ENCODE data around the gene LETMD1.

LETMD1 gene

DNA sequence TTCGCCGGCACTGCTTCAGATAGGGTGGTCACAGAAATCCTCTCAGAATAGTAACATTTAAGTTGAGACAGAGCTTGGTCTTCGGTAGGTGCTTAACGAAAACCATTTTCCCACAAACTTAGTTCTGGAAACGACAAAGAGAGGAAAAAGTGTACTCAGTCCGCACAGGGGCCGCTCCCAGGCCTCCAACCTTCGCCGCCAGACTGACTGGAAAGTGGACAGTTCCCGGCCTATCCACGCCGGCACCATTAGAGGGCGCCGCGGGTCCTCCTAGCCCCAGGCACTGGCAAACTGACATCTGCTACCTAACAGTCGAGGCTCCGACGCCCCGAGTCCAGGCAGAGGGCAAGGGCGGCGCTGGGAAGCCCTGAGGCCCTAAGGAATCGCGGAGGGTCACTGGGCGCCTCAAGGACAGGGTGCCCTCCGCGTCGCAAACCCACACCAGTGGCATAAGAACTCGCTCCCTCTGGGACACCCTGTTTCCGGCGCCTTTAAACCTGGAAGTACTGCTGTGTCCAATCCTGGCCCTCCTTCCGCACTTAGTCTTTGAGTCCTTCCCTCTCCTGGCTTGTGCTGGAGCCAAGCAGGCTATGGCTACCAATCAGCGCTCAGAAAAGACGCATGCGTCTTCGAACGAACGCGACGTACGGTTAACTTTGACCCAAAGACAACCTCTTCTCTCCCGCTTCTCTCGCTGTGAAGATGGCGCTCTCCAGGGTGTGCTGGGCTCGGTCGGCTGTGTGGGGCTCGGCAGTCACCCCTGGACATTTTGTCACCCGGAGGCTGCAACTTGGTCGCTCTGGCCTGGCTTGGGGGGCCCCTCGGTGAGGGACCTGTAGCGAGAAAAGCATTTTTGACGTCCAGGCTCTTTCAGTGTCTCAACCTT, at the start of gene LETMD1 (continued):
- TF ChIP-seq ZNF223 (tag by site-specific recombination; IDR thresholded peaks at IDR 0.05) (no peak), ZNF837 (tag by site-specific recombination; IDR thresholded peaks at IDR 0.05) (no peak), BCL11B (tag by site-specific recombination; IDR thresholded peaks at IDR 0.05; ENCODE audit: low read depth) (peak; percentile 91), MYNN (tag by site-specific recombination; IDR thresholded peaks at IDR 0.05; ENCODE audit: borderline replicate concordance) (no peak), ZNF792 (tag by site-specific recombination; IDR thresholded peaks at IDR 0.05) (no peak), ZNF76 (tag by site-specific recombination; IDR thresholded peaks at IDR 0.05; ENCODE audit: borderline replicate concordance, low read depth) (peak; percentile 54; the same call in 1 of the 2 replicates), FEZF1 (tag by site-specific recombination; IDR thresholded peaks at IDR 0.05) (no peak), PRDM1 (tag by site-specific recombination; IDR thresholded peaks at IDR 0.05) (peak; percentile 23; the same call in 1 of the 2 replicates), ZNF311 (tag by site-specific recombination; IDR thresholded peaks at IDR 0.05; ENCODE audit: borderline replicate concordance) (no peak), ZNF2 (tag by site-specific recombination; IDR thresholded peaks at IDR 0.05) (peak; percentile 98), ZSCAN23 (tag by site-specific recombination; IDR thresholded peaks at IDR 0.05) (no peak), ZNF335 (tag by site-specific recombination; conservative IDR thresholded peaks at IDR 0.05) (peak; percentile 85), ZNF621 (tag by site-specific recombination; IDR thresholded peaks at IDR 0.05) (no peak), ZNF544 (tag by site-specific recombination; IDR thresholded peaks at IDR 0.05) (no peak), ZNF433 (tag by site-specific recombination; IDR thresholded peaks at IDR 0.05; ENCODE audit: low read depth) (no peak), ZNF341 (tag by site-specific recombination; IDR thresholded peaks at IDR 0.05; ENCODE audit: low read depth) (no peak), SP3 (tag by site-specific recombination; IDR thresholded peaks at IDR 0.05) (peak; percentile 55)
- TF ChIP-seq, protein P1, sequence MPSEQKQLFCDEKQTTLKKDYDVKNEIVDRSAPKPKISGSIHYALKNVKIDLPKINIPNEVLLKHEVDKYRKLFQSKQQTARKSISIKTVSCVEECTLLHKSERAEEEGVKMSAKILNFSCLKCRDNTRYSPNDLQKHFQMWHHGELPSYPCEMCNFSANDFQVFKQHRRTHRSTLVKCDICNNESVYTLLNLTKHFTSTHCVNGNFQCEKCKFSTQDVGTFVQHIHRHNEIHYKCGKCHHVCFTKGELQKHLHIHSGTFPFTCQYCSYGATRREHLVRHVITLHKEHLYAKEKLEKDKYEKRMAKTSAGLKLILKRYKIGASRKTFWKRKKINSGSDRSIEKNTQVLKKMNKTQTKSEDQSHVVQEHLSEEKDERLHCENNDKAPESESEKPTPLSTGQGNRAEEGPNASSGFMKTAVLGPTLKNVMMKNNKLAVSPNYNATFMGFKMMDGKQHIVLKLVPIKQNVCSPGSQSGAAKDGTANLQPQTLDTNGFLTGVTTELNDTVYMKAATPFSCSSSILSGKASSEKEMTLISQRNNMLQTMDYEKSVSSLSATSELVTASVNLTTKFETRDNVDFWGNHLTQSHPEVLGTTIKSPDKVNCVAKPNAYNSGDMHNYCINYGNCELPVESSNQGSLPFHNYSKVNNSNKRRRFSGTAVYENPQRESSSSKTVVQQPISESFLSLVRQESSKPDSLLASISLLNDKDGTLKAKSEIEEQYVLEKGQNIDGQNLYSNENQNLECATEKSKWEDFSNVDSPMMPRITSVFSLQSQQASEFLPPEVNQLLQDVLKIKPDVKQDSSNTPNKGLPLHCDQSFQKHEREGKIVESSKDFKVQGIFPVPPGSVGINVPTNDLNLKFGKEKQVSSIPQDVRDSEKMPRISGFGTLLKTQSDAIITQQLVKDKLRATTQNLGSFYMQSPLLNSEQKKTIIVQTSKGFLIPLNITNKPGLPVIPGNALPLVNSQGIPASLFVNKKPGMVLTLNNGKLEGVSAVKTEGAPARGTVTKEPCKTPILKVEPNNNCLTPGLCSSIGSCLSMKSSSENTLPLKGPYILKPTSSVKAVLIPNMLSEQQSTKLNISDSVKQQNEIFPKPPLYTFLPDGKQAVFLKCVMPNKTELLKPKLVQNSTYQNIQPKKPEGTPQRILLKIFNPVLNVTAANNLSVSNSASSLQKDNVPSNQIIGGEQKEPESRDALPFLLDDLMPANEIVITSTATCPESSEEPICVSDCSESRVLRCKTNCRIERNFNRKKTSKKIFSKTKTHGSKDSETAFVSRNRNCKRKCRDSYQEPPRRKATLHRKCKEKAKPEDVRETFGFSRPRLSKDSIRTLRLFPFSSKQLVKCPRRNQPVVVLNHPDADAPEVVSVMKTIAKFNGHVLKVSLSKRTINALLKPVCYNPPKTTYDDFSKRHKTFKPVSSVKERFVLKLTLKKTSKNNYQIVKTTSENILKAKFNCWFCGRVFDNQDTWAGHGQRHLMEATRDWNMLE (tag by site-specific recombination; conservative IDR thresholded peaks at IDR 0.05; ENCODE audit: low read depth): peak; percentile 87
- TF ChIP-seq, protein P2, sequence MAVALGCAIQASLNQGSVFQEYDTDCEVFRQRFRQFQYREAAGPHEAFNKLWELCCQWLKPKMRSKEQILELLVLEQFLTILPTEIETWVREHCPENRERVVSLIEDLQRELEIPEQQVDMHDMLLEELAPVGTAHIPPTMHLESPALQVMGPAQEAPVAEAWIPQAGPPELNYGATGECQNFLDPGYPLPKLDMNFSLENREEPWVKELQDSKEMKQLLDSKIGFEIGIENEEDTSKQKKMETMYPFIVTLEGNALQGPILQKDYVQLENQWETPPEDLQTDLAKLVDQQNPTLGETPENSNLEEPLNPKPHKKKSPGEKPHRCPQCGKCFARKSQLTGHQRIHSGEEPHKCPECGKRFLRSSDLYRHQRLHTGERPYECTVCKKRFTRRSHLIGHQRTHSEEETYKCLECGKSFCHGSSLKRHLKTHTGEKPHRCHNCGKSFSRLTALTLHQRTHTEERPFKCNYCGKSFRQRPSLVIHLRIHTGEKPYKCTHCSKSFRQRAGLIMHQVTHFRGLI (tag by site-specific recombination; IDR thresholded peaks at IDR 0.05): peak; percentile 73; the same call in 1 of the 2 replicates
- TF ChIP-seq, protein P3, sequence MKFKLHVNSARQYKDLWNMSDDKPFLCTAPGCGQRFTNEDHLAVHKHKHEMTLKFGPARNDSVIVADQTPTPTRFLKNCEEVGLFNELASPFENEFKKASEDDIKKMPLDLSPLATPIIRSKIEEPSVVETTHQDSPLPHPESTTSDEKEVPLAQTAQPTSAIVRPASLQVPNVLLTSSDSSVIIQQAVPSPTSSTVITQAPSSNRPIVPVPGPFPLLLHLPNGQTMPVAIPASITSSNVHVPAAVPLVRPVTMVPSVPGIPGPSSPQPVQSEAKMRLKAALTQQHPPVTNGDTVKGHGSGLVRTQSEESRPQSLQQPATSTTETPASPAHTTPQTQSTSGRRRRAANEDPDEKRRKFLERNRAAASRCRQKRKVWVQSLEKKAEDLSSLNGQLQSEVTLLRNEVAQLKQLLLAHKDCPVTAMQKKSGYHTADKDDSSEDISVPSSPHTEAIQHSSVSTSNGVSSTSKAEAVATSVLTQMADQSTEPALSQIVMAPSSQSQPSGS (tag by site-specific recombination; IDR thresholded peaks at IDR 0.05; ENCODE audit: low read depth): no peak
- TF ChIP-seq, protein P4, sequence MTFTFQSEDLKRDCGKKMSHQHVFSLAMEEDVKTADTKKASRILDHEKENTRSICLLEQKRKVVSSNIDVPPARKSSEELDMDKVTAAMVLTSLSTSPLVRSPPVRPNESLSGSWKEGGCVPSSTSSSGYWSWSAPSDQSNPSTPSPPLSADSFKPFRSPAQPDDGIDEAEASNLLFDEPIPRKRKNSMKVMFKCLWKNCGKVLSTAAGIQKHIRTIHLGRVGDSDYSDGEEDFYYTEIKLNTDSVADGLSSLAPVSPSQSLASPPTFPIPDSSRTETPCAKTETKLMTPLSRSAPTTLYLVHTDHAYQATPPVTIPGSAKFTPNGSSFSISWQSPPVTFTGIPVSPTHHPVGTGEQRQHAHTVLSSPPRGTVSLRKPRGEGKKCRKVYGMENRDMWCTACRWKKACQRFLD (tag by site-specific recombination; IDR thresholded peaks at IDR 0.05): no peak
- TF ChIP-seq, protein P5, sequence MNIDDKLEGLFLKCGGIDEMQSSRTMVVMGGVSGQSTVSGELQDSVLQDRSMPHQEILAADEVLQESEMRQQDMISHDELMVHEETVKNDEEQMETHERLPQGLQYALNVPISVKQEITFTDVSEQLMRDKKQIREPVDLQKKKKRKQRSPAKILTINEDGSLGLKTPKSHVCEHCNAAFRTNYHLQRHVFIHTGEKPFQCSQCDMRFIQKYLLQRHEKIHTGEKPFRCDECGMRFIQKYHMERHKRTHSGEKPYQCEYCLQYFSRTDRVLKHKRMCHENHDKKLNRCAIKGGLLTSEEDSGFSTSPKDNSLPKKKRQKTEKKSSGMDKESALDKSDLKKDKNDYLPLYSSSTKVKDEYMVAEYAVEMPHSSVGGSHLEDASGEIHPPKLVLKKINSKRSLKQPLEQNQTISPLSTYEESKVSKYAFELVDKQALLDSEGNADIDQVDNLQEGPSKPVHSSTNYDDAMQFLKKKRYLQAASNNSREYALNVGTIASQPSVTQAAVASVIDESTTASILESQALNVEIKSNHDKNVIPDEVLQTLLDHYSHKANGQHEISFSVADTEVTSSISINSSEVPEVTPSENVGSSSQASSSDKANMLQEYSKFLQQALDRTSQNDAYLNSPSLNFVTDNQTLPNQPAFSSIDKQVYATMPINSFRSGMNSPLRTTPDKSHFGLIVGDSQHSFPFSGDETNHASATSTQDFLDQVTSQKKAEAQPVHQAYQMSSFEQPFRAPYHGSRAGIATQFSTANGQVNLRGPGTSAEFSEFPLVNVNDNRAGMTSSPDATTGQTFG (tag by site-specific recombination; IDR thresholded peaks at IDR 0.05; ENCODE audit: borderline replicate concordance): no peak
- TF ChIP-seq, protein P6, sequence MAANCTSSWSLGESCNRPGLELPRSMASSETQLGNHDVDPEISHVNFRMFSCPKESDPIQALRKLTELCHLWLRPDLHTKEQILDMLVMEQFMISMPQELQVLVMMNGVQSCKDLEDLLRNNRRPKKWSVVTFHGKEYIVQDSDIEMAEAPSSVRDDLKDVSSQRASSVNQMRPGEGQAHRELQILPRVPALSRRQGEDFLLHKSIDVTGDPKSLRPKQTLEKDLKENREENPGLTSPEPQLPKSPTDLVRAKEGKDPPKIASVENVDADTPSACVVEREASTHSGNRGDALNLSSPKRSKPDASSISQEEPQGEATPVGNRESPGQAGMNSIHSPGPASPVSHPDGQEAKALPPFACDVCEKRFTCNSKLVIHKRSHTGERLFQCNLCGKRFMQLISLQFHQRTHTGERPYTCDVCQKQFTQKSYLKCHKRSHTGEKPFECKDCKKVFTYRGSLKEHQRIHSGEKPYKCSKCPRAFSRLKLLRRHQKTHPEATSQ (tag by site-specific recombination; IDR thresholded peaks at IDR 0.05): 0 out of 2 replicates have a peak, but pooled peaks have one; percentile 49

All from HEK293 (cell line).